ENCODE data around the gene NR5A2.

Gene NR5A2

DNA sequence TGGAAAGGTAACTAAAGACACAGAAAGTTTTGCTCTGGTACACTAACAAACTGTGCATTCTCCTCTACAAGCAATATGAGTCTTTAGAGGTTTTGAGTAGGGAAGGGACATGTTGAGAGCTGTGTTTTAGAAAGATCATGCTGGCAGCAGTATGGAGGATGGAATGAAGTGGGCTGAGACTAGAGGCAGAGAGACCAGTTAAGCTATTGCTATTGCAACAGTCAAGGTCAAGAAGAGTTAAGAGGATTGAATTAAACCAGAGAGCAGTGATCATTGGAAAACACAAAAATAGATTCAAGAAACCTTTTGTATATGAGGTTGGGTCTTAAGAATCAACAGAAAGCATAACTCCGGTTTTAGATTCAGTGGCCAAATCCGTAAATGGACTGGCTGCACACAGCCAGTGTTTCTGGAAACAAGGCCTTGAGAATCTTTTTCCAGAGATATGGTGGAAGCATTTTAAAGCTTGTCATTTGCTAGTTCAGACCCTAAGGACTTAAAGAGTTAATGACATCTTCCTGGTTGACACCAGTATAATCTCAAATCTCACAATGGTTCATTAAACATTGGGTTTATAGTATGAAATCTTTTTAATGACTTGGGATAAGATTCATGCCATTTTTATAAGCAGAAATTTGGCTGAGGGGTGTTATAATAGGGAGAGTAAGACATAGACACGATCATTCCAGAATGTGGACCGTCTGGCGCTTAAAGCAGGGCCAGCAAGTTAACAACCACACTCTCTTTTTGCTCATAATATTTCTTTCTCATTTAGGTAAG, 177.9 kb downstream of the NR5A2 start:
- no peak for DNase-seq (ENCODE audit: low read depth, low spot score)

DNA sequence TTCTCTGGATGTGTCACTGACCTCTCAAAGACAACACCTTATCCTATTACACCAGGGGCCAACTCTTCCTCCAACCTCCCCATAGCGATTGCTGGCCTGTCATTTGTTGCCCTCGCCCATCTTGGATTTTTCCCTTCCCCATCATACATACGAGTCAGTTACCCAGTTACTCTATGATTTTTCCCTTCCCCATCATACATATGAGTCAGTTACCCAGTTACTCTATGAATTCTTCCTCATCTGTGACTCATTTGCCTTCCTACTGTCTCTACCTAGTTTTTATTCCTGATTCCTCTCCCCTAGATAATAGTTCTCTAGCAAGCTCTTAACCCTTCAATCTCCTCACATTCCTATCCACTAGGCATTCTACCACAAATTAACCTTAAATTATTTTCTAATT, 178.8 kb downstream of the NR5A2 start:
- DNase-seq (ENCODE audit: low read depth, low spot score) = no peak

DNA sequence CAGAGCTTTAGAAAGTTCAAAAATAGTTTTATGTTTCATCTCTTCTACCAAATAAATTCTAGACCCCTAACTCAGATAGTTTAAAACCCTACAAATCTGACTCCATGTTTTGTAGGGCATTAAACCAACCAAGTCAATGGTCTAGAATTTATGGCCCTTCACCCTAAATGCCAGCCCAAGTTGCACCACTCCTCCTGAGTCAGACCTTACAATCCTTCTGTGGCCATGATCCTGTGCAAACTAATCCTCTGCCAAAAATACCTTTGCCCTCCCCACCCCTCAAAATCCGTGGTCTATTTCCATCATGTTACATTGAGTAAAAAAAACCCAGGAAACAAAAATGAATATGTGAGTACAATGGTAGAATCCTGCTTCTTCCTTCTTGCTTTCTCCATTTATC, 179.3 kb downstream of the NR5A2 start:
- DNase-seq (ENCODE audit: low read depth, low spot score) = no peak

DNA sequence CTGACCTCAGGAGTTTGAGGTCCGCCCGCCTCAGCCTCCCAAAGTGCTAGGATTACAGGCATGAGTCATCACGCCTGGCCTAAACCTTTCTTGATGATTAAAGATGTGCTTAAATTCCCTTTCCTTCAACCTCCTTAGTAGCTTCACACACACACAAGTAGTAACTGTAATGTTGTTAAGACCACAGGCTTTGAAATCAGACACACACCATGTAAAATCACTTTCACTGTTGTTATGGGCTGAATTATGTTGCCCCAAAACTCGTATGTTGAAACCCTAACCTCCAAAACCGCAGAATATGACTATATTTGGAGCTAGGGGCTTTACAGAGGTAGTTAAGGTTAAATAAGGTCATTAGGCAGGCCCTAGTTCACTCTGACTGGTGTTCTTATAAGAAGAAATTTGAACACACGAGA, 180.2 kb downstream of the NR5A2 start:
- DNase-seq (ENCODE audit: low read depth, low spot score) = no peak

DNA sequence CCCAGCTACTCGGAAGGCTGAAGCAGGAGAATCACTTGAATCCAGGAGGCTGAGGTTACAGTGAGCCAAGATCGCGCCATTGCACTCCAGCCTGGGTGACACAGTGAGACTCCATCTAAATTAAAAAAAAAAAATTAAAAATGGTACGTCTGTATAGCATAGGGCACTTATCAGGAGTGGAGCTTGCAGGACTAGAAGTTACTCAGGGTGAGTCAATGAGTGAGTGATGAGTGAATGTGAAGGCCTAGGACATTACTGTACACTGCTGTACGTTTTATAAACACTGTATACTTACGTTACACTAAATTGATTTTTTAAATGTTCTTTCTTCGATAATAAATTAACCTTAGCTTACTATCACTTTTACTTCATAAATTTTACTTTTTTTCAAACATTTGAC, 183.6 kb downstream of the NR5A2 start:
- DNase-seq (ENCODE audit: low read depth, low spot score) = no peak

DNA sequence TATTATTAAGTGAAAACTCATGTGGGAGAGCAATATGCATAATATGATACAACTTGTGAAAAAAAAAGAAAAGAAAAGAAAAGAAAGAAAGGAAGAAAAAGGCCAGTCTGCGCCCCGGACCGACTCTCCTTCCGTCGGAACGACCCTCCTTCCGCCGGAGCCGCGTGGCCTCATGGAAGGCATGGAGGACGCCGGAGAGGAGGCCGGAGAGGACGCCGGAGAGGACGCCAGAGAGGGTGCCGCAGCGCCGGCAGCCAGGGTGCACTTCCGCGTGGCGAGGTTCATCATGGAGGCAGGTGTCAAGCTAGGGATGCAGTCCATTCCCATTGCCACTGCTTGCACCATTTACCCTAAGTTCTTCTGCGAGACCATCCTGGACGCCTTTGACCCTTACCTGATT, 185.9 kb downstream of the NR5A2 start:
- DNase-seq (ENCODE audit: low read depth, low spot score) = no peak

DNA sequence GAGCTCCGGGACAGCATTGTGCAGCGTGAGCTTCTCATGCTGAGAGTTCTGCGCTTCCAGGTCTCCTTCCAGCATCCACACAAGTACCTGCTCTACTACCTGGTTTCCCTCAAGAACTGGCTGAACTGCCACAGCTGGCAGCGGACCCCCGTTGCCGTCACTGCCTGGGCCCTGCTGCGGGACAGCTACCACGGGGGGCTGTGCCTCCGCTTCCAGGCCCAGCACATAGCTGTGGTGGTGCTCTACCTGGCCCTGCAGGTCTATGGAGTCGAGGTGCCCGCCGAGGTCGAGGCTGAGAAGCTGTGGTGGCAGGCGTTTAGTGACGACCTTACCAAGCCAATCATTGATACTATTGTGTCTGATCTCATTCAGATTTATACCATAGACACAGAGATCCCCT, 186.4 kb downstream of the NR5A2 start:
- DNase-seq (ENCODE audit: low read depth, low spot score) = no peak

DNA sequence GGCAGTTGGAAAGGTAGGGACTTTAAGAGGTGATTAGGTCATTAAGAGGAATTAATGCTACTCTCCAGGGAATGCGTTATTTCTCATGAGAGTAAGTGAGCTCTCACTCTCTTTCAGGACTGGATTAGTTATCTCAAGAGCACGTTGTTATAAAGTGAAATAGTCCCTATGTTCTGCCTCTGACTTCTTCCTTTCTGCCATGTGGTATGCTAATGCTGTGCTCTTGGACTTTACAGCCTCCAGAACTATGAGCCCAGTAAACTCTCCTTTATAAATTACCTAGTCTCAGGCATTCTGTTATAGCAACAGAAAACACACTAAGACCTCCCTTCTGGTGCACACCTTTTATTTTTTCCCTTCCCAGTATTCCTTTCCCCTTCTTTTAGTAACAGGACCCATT, 187.8 kb downstream of the NR5A2 start:
- DNase-seq (ENCODE audit: low read depth, low spot score) = no peak

DNA sequence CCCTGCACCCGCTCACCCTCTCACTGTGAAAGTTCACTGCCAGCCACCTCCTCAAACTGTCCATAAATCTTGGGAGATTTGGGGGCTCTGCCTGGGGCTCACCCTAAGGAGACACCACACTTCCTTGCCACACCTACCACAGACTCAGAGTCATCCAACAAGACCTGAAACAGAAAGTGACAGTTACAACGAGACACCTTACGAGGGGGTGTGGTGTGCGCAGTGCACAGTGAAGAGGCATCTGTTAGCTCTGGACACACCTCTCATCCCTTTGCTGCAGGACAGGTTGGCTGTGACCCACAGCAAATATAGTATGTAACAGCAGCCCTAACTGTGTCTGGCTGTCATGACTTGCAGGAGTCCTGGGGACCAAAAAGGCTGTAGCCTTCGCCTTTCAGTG, 190.2 kb downstream of the NR5A2 start:
- DNase-seq (ENCODE audit: low read depth, low spot score) = no peak

DNA sequence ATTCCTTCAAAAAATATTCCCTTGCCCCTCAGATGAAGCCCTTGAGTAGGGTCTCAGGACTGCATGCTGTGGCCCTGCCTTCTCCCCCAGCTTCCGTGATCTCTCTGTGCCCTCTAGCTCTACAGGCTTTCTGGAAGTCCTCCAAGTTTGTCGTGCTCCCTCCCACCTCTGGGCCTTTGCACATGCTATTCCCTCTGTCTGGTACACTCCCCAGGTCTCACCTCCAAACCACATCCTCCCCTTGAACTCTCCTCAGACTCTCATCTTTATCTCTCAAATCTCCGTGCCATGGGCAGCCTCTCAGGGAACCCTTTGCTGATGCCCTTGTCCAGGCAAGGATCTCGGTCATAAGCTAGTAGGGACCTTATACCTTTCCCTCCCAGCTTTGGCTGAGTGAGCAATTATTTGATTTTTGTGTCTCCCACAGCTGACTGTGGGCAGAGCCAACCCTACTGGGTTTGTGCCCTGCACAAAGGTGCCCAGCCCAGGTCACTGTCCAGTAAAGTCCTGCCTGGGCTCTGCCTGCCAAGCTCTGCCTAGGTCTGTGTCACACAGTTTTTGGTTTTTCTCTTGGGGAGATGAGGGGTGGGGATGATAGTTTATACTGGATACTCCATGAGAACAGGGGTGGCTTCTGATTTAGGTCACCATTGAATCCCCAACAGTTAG, 194.2 kb downstream of the NR5A2 start:
- no peak for DNase-seq (ENCODE audit: low read depth, low spot score)

DNA sequence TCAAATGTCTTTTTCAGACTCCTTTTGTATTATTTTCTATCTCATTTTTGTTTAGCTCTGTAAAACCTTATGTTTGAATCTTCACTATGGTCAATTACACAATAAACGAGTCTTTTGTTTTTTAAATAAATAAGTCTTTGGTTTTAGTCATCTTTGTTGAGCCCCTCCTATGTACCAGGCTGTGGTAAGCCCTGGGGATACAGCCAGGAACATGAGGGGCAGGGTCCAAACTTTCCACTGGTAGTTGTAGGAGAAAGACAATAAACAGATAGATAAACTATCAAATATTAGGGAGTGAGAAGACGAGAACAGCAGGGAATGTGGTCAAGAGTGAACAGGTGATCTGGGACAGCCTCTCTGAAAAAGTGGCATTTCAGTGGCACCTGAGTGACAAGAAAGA, 195.7 kb downstream of the NR5A2 start:
- DNase-seq (ENCODE audit: low read depth, low spot score) = no peak

DNA sequence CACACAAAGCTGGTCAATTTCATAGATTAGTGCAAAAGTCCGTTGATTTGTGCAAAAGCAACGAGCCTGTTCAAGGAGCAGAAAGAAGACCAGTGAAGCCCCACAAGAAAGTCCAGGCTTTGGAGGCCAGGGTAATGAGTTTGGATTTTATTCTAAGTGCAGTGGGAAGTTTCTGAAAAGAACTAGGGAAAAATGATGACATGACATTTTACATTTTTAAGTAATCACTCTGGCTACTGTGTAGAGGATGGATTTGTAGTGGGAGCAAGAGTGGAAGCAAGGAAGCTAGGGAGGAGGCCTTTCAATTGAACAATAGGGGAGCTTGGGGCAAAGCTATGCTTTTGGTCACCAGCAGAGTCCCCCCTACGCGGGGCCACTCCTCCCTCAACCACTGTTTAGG, 196.1 kb downstream of the NR5A2 start:
- no peak for DNase-seq (ENCODE audit: low read depth, low spot score)

DNA sequence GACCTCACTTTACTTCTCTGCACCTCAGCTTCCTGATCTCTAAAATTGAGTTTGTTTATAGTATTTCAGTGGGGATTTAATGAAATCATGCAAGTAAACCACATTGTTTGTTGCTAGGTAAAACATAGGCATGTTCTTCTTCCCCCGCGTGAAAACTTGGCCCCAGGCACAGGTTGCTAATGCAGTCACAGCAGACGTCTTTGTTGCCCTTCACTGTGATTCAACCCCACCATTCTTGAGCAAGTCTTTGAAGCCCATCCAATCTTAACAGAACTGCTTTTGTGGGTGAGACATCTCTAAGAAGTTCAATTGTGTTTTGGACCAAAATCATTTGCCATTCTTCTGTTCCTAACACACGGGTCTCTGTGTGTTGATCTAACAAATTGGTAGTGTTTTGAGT, 196.8 kb downstream of the NR5A2 start:
- no peak for DNase-seq (ENCODE audit: low read depth, low spot score)

DNA sequence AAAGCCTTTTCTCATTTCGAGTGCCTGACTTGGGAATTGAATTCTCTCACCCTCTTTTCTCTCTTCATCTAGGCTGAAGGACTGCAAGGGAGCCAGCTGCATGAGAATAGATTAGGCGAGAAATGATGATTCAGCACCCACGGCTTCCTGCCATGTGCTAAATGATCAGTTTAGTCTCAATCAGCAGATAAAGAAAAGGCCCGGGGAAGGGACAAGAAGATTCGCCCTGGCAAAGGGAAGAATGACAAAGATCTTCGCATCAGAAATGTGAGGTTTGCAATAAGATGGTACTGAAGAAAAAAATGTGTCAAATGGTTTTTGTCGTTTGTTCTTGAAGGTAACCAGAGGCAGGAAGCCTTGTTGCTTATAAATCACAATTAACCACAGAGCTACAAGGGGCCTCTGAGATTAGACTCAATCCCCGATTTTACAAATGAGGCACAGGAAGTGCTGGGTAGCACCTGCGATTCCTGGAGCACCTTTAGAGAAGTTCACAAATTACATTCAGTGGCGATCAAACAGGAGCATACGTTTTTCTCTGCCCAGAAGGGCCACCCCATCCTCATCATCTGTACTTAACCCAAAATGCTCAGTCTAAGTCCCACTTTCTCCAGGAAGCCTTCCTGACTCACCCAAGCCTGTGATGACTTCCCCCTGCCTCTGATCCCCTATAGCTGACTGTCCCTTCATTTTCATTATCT, 198.9 kb downstream of the NR5A2 start:
- DNase-seq (ENCODE audit: low read depth, low spot score) = no peak

DNA sequence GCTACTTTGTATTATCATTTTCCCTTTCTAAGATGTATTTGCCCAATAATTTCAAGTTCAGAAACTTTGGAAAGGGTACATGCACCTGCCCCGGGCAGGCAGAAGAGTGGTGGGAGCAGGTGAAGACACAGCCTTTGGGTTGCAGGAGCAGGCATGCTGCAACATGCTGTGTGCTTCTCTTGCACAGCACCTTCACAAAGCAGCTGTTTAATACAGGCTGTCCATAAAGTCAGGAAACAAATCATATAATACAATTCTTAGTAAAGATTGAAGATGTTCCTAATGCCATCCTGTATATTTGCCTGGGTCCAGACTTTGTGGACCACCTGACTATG, 199.4 kb downstream of the NR5A2 start:
- no peak for DNase-seq (ENCODE audit: low read depth, low spot score)
